ENCODE results near the gene LMF1. TPM values are rescaled to one million over a fixed set of nuclear protein-coding genes. Genes with fewer than 3 reads are reported as not detected.

Gene LMF1
- total RNA-seq, 2 donors from 2014 or later: 86.1 to 87.5 TPM

- no peak overlapping the region for H3K4me3 ChIP-seq
- no peaks in the 10 kb centered on the region for H3K27me3 ChIP-seq (replicated peaks; ENCODE audit: insufficient read depth)
- intact Hi-C loops (cut with DNase I): no loop called here
- no peaks in the 10 kb centered on the region for H3K9me3 ChIP-seq
- no peak for DNase-seq (ENCODE audit: low spot score)
- H3K27ac ChIP-seq: no peak overlapping the region
- H3K4me1 ChIP-seq (replicated peaks): no peaks in the 10 kb centered on the region
- H3K36me3 ChIP-seq: no peaks in the 10 kb centered on the region
- WGBS: 55% methylated on average over 36 of the region's 41 CpGs
- TF ChIP-seq CTCF (IDR thresholded peaks at IDR 0.05) (no peak), POLR2A (IDR thresholded peaks at IDR 0.05) (no peak), POLR2AphosphoS5 (IDR thresholded peaks at IDR 0.05) (no peak)
Observed at GRCh38 chr16:990516-991291, 19.9 kb upstream of the LMF1 start.

- Histone ChIP-seq H3K4me1 (replicated peaks) (no peaks in the 10 kb centered on the region), H3K27me3 (replicated peaks; ENCODE audit: insufficient read depth) (peaks cover 2% of the 10 kb centered on the region), H3K36me3 (no peaks in the 10 kb centered on the region), H3K27ac (no peak overlapping the region), H3K4me3 (no peak overlapping the region), H3K9me3 (no peaks in the 10 kb centered on the region)
- WGBS: 97% methylated on average over 11 of the region's 11 CpGs
- no peak for TF ChIP-seq CTCF (IDR thresholded peaks at IDR 0.05)
- no peak for TF ChIP-seq POLR2AphosphoS5 (IDR thresholded peaks at IDR 0.05)
- TF ChIP-seq POLR2A (IDR thresholded peaks at IDR 0.05): no peak
- intact Hi-C loops (cut with DNase I): no loop called here
- no peak for DNase-seq (ENCODE audit: low spot score)
Observed at GRCh38 chr16:989354-989814, 18.6 kb upstream of the LMF1 start.

- intact Hi-C loops (cut with DNase I): no loop called here
- DNase-seq (ENCODE audit: low spot score): no peak
- no peaks in the 10 kb centered on the region for H3K9me3 ChIP-seq
- H3K27ac ChIP-seq: no peak overlapping the region
- H3K36me3 ChIP-seq: no peaks in the 10 kb centered on the region
- H3K4me3 ChIP-seq: no peak overlapping the region
- WGBS: 82% methylated on average over 31 of the region's 35 CpGs
- peaks cover 3% of the 10 kb centered on the region for H3K27me3 ChIP-seq (replicated peaks; ENCODE audit: insufficient read depth)
- H3K4me1 ChIP-seq (replicated peaks): no peaks in the 10 kb centered on the region
- TF ChIP-seq CTCF (IDR thresholded peaks at IDR 0.05): no peak
- no peak for TF ChIP-seq POLR2AphosphoS5 (IDR thresholded peaks at IDR 0.05)
- TF ChIP-seq POLR2A (IDR thresholded peaks at IDR 0.05): no peak
Observed at GRCh38 chr16:988471-989353, 17.9 kb upstream of the LMF1 start.

- 53% methylated on average over 11 of the region's 17 CpGs for WGBS
- no peak overlapping the region for H3K4me3 ChIP-seq
- H3K27me3 ChIP-seq (replicated peaks; ENCODE audit: insufficient read depth): peaks cover 6% of the 10 kb centered on the region
- intact Hi-C loops (cut with DNase I): no loop called here
- no peak overlapping the region for H3K27ac ChIP-seq
- no peaks in the 10 kb centered on the region for H3K9me3 ChIP-seq
- DNase-seq (ENCODE audit: low spot score): no peak
- TF ChIP-seq POLR2A (IDR thresholded peaks at IDR 0.05) (no peak), POLR2AphosphoS5 (IDR thresholded peaks at IDR 0.05) (no peak), CTCF (IDR thresholded peaks at IDR 0.05) (no peak)
- no peaks in the 10 kb centered on the region for H3K4me1 ChIP-seq (replicated peaks)
- no peaks in the 10 kb centered on the region for H3K36me3 ChIP-seq
Observed at GRCh38 chr16:987906-988305, 17.1 kb upstream of the LMF1 start.

All from prostate gland (tissue), 2 donors.